Stimulated activated CD4-positive, alpha-beta T cell treated with anti-CD3 and anti-CD28 coated beads, Interleukin-1b, Interleukin-23, amount 100 ng/mL, for 1 hour (primary cell): ENCODE data around the gene SPEF2.
"Not testable (repeated sequence)": the region's sequence is repeated elsewhere in the genome, so short reads cannot be mapped to it uniquely, and the experiment has no call there.

Experiments used
- DNase-seq, 2 donors: peaks; one replicate each; pipeline ENCODE4 v3.0.0-alpha.2; 2020; ENCODE audit warnings: low read depth in 2 of 2

SPEF2 gene

DNA sequence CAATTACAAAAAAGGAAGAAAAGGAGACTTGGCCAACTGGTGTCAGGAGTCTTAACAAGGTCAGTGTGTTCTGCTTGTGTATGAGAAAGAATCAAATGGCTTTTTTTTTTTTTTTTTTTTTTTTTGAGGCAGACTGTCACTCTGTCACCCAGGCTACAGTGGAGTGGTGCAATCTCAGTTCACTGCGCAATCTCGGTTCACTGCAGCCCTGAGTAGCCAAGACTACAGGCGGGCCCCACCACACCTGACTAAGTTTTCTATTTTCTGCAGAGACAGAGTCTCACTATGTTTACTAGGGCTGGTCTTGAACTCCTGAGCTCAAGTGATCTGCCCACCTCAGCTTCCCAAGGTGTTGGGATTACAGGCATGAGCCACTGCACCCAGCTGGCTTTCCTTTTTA is 236.0 kb downstream of the SPEF2 start:
- DNase-seq, result peak in 1 of 2 donors; percentile 39

DNA sequence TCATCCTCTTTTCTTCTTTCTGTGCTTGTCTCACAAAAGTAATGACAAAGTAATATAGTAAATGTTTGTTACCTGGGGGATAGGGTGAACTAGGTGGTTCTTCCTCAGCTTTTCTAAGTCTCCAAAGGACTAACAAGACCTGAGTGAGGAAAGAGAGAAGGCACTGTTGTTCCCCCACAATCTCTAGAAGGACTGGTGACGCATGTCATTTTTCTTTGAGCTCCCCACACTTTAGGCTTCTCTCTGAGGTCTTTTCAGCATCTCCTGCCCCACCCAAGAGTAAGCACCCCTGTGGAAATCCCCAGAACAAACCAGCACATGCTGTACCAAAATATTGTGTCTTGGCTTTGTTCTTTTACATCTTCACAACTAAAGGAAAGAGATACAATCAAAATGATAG is 236.6 kb downstream of the SPEF2 start:
- DNase-seq, result peak in 1 of 2 donors; percentile 60

GRCh38 chr5:35855187-35855586 is 237.5 kb downstream of the SPEF2 start:
- DNase-seq, result no peak

DNA sequence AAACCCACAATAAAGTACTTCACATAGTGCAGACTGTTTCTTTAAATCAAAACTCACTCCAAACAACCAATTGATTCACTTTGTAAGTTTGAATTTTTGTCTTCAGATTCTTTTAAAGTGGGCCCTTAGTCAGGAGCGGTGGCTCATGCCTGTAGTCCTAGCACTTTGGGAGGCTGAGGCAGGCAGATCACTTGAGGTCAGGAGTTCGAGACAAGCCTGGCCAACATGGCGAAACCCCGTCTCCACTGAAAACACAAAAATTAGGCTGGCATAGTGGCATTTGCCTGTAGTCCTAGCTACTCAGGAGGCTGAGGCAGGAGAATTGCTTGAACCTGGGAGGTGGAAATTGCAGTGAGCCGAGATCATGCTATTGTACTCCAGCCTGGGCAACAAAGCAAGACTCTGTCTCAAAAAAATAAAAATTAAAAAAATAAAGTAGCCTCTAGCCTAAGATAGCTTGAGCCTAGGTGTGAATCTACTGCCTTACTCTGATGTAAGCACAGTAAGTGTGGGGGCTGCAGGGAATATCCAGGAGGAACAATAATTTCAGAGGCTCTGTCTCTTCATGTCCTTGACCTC is 238.6 kb downstream of the SPEF2 start:
- DNase-seq, result not testable (repeated sequence)

DNA sequence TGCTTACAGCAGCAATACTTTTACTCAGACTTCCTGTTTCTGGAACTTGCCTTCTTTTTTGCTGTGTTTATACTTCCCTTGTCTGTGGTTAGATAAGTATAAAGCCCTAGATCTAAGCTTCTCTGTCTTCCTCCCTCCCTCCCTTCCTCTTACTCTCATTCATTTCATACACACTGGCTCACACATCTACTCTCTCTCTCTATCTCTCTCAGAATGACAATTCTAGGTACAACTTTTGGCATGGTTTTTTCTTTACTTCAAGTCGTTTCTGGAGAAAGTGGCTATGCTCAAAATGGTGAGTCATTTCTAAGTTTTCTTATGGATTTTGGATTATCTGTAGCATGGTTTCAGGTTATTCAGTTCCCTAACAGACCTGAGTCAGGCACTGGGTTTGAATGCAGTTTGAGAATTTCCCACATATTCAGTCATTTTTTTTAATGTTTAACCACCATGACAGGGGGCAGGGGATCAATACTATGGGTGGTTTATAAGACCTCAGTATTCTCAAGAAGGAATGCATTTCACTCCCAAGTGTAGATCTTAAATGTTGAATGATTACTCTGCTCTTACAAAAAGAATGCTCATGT is 239.2 kb downstream of the SPEF2 start, which contains the start of gene IL7R:
TSS of gene IL7R (plus strand) at position 127 of the 587 bp plus-strand sequence. CDS start at position 214, 87 bp downstream.
- DNase-seq, result no peak

- no peak for DNase-seq
Measured at GRCh38 chr5:35857606-35858205, 240.0 kb downstream of the SPEF2 start.

DNA sequence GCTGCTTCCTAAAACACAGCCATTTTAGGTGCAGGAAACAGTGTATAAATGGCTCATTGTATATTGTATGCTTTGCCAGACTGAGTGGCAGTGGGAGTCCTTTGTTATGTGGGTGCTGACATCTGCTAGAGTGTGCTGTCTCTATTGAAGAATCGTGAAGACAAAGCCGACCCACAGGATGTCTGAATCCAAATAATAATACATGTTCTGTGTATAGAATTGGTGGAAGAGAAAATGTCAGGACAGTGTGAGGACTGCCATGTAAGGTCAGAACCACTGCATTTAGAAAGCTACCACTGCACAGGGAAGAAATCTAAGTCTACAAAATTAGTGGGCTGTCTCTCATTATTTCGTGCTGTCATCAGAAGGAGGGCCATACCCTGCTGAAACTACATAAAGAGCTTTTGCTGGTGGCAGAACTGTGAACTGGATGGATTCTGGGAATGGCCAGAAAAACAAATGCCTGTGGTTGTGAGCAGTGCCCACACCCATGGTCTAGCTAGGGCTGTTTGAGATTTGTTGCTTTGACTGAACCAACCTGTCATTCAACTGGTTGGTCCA is 241.5 kb downstream of the SPEF2 start:
- DNase-seq, result no peak

DNA sequence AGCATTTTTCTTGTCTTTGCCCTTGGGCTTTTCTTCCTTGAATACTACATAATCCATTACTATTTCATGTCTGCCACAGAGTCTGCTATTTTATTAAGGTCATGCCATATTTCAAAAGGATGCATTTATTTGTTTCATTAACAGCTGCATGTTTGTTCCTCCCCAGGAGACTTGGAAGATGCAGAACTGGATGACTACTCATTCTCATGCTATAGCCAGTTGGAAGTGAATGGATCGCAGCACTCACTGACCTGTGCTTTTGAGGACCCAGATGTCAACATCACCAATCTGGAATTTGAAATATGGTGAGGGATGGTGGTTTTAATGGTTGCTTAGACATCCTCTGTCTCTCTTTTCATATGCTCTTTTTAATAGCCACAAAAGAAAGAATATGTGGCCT is 243.0 kb downstream of the SPEF2 start:
- DNase-seq, result no peak

GRCh38 chr5:35861718-35862117 is 244.1 kb downstream of the SPEF2 start:
- DNase-seq, result no peak

DNA sequence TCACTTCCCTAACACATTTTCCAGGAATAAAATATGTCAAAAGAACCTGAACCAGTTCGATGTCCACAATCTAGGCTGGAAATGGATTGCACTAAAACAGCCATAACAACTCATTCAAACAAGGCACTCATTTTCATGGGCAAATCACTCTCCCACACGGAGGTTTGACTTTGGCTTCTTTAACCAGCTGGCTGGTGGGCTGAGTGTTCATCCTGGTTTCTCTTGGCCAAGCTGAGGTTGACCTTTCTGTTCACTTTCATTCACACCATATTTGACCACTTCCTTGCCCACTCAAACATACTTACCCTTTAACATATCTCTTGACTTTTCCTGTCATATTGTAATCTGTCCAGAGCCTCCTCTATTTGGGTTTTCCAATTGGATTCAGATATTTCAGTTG is 244.5 kb downstream of the SPEF2 start:
- DNase-seq, result no peak

DNA sequence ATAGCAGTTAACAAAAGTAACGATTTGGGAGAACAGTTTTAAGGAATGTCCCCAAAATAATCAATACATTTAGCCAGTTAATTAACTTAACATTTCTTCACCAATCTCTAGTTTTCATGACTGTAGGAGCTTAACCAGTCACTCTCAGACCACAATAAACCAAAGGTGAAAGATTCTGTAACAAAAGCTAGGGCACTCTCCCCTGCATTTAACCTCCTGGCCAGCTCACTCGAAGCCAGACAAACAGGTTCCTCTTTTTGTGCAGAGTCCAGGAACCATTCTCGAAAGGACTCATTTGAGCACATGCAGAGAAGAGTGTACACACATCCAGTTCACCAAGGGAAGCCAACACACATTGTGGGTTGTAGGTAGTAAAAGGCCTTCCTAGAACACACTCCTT is 245.5 kb downstream of the SPEF2 start:
- no peak for DNase-seq
